Measurements from ENCODE around the gene SLC39A8.

SLC39A8 gene

GRCh38 chr4:102222838-102223409, 122.4 kb downstream of the SLC39A8 start:
- no peak for DNase-seq

GRCh38 chr4:102219129-102219528, 126.2 kb downstream of the SLC39A8 start:
- no peak for DNase-seq

GRCh38 chr4:102218656-102219055, 126.6 kb downstream of the SLC39A8 start:
- no peak for DNase-seq

GRCh38 chr4:102217775-102218355, 127.4 kb downstream of the SLC39A8 start:
- no peak for DNase-seq

- DNase-seq = no peak
These were observed 127.9 kb downstream of the SLC39A8 start for GRCh38 chr4:102217345-102217744.

- DNase-seq = no peak
These were observed 128.6 kb downstream of the SLC39A8 start for GRCh38 chr4:102216666-102217065.

GRCh38 chr4:102213031-102213430, 132.3 kb downstream of the SLC39A8 start:
- DNase-seq = no peak
